Measurements from ENCODE around the gene CXCR6.
A peak's percentile ranks its signal among the peaks of the same experiment; 100 is the strongest.

The CXCR6 gene

GRCh38 chr3:45949432-45949831 is 6.2 kb downstream of the CXCR6 start:
- no peak for DNase-seq

- DNase-seq: no peak
These were observed 6.9 kb downstream of the CXCR6 start for GRCh38 chr3:45950131-45950530.

GRCh38 chr3:45950686-45951600 is 7.7 kb downstream of the CXCR6 start:
- no peak for DNase-seq

- no peak for DNase-seq
These were observed 8.7 kb downstream of the CXCR6 start for GRCh38 chr3:45951946-45952345.

GRCh38 chr3:45952456-45952855 is 9.2 kb downstream of the CXCR6 start:
- no peak for DNase-seq

- DNase-seq: no peak
These were observed 10.3 kb downstream of the CXCR6 start for GRCh38 chr3:45953536-45953935.

- DNase-seq: no peak
These were observed 11.0 kb downstream of the CXCR6 start for GRCh38 chr3:45954306-45954705.

GRCh38 chr3:45955017-45955647 is 11.9 kb downstream of the CXCR6 start:
- no peak for DNase-seq

- no peak for DNase-seq
These were observed 12.4 kb downstream of the CXCR6 start for GRCh38 chr3:45955706-45956105.

- peak; percentile 30 for DNase-seq
These were observed 14.3 kb downstream of the CXCR6 start for GRCh38 chr3:45957586-45957985.

GRCh38 chr3:45958321-45958791 is 15.1 kb downstream of the CXCR6 start:
- no peak for DNase-seq

- DNase-seq: no peak
These were observed 15.9 kb downstream of the CXCR6 start for GRCh38 chr3:45959201-45959600.

GRCh38 chr3:45960289-45960688 is 17.0 kb downstream of the CXCR6 start:
- DNase-seq: no peak

- no peak for DNase-seq
These were observed 18.8 kb downstream of the CXCR6 start for GRCh38 chr3:45962033-45962432.

GRCh38 chr3:45964139-45964538 is 20.9 kb downstream of the CXCR6 start:
- no peak for DNase-seq

GRCh38 chr3:45965253-45965652 is 22.0 kb downstream of the CXCR6 start:
- no peak for DNase-seq

- no peak for DNase-seq
These were observed 22.4 kb downstream of the CXCR6 start for GRCh38 chr3:45965653-45966052.

- DNase-seq: no peak
These were observed 23.1 kb downstream of the CXCR6 start for GRCh38 chr3:45966371-45966791.

GRCh38 chr3:45966950-45967640 is 23.8 kb downstream of the CXCR6 start:
- peak; percentile 53 for DNase-seq

GRCh38 chr3:45967724-45968123 is 24.5 kb downstream of the CXCR6 start:
- no peak for DNase-seq

- DNase-seq: no peak
These were observed 24.9 kb downstream of the CXCR6 start for GRCh38 chr3:45968149-45968548.

- DNase-seq: no peak
These were observed 25.4 kb downstream of the CXCR6 start for GRCh38 chr3:45968706-45969105.

- DNase-seq: no peak
These were observed 25.9 kb downstream of the CXCR6 start for GRCh38 chr3:45969116-45969515.

- DNase-seq: no peak
These were observed 26.7 kb downstream of the CXCR6 start for GRCh38 chr3:45969953-45970352.

All from NCI-H1092 treated with DMSO at 0.1 percent for 48 hours (cell line).